Endothelial cell (in vitro differentiated cells): ENCODE measurements around the gene SERPINB2. TPM values are rescaled to one million over a fixed set of nuclear protein-coding genes. Genes with fewer than 3 reads are reported as not detected.

Experiments used
- DNase-seq: peaks from one replicate; pipeline ENCODE4 v3.0.0; 2021; ENCODE audit warnings: low spot score
- H3K27ac Mint-ChIP-seq: one replicate; pipeline ENCODE4 v1.8.0; 2021; ENCODE audit warnings: mixed read lengths, inconsistent platforms; ENCODE audit not compliant: unreplicated experiment
- H3K27me3 Mint-ChIP-seq: one replicate; pipeline ENCODE4 v1.8.0; 2021; ENCODE audit warnings: mild to moderate bottlenecking, moderate library complexity, mixed read lengths, inconsistent platforms; ENCODE audit not compliant: unreplicated experiment
- H3K36me3 Mint-ChIP-seq: one replicate; pipeline ENCODE4 v1.8.0; 2021; ENCODE audit warnings: mild to moderate bottlenecking, low read depth, mixed read lengths, inconsistent platforms; ENCODE audit not compliant: unreplicated experiment
- H3K4me1 Mint-ChIP-seq: one replicate; pipeline ENCODE4 v1.8.0; 2021; ENCODE audit warnings: mild to moderate bottlenecking, mixed read lengths, inconsistent platforms; ENCODE audit not compliant: unreplicated experiment
- H3K4me3 Mint-ChIP-seq: one replicate; pipeline ENCODE4 v1.8.0; 2021; ENCODE audit warnings: mild to moderate bottlenecking, mixed read lengths, inconsistent platforms; ENCODE audit not compliant: unreplicated experiment
- H3K9me3 Mint-ChIP-seq: one replicate; pipeline ENCODE4 v1.8.0; 2021; ENCODE audit warnings: mixed read lengths, inconsistent platforms; ENCODE audit not compliant: unreplicated experiment
- CTCF ChIP-seq: fragments of 200-600 bp; sonication (generic); IDR thresholded peaks from one replicate; pipeline ENCODE4 v1.5.0; 2021; ENCODE audit warnings: antibody characterized with exemption; ENCODE audit not compliant: unreplicated experiment
- total RNA-seq: library from RNA; stranded (reverse); fragmentation: NEBNext Ultra II Directional; extraction: Animal tissue kit (Norgen Biotek cat#: 25700); gene quantifications from one replicate; pipeline ENCODE4 v1.2.1, GENCODE V29; 2021; ENCODE audit not compliant: unreplicated experiment

The SERPINB2 gene
- total RNA-seq, 1 donor from 2014 or later, result not detected

GRCh38 chr18:63878343-63878742 is 9.2 kb upstream of the SERPINB2 start:
- Mint-ChIP-seq H3K27me3 (no peaks in the 10 kb centered on the region), H3K27ac (no peak overlapping the region), H3K36me3 (no peaks in the 10 kb centered on the region), H3K4me1 (no peaks in the 10 kb centered on the region), H3K9me3 (no peaks in the 10 kb centered on the region), H3K4me3 (no peak overlapping the region)
- no peak for DNase-seq
- no peak for TF ChIP-seq CTCF

GRCh38 chr18:63878925-63879324 is 8.6 kb upstream of the SERPINB2 start:
- TF ChIP-seq CTCF, result no peak
- Mint-ChIP-seq H3K9me3 (no peaks in the 10 kb centered on the region), H3K27me3 (no peaks in the 10 kb centered on the region), H3K4me3 (no peak overlapping the region), H3K4me1 (no peaks in the 10 kb centered on the region), H3K27ac (no peak overlapping the region), H3K36me3 (no peaks in the 10 kb centered on the region)
- DNase-seq, result no peak

- no peak for DNase-seq
- H3K4me1 Mint-ChIP-seq, result peaks cover 4% of the 10 kb centered on the region
Observed at GRCh38 chr18:63879709-63880108, 7.8 kb upstream of the SERPINB2 start.

GRCh38 chr18:63881851-63882250 is 5.7 kb upstream of the SERPINB2 start:
- Mint-ChIP-seq H3K4me1 (peaks cover 5% of the 10 kb centered on the region), H3K27ac (no peak overlapping the region), H3K9me3 (no peaks in the 10 kb centered on the region), H3K36me3 (no peaks in the 10 kb centered on the region), H3K4me3 (no peak overlapping the region), H3K27me3 (no peaks in the 10 kb centered on the region)
- TF ChIP-seq CTCF, result no peak
- no peak for DNase-seq

More at GRCh38 chr18:63879709-63880108, 7.8 kb upstream of the SERPINB2 start:
- Mint-ChIP-seq H3K27ac (no peak overlapping the region), H3K9me3 (no peaks in the 10 kb centered on the region), H3K4me3 (no peak overlapping the region), H3K36me3 (no peaks in the 10 kb centered on the region), H3K27me3 (no peaks in the 10 kb centered on the region)
- no peak for TF ChIP-seq CTCF

GRCh38 chr18:63882333-63883141 is 5.0 kb upstream of the SERPINB2 start:
- TF ChIP-seq CTCF, result no peak
- Mint-ChIP-seq H3K4me1 (peaks cover 5% of the 10 kb centered on the region), H3K27ac (no peak overlapping the region), H3K36me3 (no peaks in the 10 kb centered on the region), H3K27me3 (no peaks in the 10 kb centered on the region), H3K9me3 (no peaks in the 10 kb centered on the region), H3K4me3 (no peak overlapping the region)
- no peak for DNase-seq
